ENCODE data around the gene TBX21.

The TBX21 gene

DNA sequence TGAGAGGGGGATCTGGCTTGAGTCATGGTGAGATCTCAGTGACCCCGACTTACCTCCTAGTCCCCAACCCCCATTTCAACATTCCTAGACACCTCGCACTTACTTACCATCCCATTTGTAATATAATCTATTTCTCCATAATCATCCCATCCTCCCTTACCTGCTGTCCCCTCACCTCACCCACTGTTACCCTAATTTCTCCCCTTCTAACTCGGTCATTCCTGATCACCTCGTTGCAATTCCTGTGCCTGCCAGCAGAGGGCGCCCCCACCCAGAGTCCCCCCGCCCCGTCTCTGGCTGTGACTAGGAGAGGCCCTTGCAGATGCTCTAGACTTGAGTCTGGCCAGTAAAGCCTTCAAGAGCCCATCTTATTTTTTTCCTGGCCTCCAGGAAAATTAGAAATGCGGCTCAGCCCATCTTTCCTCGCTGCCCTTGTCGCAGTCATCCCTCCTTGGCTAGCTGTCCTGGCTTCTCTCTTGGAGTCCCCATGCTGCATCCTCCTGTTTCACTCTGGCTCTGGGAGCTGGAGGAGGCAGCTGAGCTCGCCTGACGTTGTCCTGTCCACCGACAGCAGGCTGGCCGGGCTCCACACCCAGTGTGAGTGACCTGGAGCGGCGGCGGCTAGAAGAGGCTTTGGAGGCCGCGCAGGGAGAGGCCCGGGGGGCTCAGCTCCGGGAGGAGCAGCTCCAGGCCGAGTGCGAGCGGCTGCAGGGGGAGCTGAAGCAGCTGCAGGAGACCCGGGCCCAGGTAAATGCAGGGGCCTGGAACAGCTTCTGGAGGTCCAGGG lies 34.1 kb upstream of the TBX21 start:
- DNase-seq (ENCODE audit: low spot score) = no peak

DNA sequence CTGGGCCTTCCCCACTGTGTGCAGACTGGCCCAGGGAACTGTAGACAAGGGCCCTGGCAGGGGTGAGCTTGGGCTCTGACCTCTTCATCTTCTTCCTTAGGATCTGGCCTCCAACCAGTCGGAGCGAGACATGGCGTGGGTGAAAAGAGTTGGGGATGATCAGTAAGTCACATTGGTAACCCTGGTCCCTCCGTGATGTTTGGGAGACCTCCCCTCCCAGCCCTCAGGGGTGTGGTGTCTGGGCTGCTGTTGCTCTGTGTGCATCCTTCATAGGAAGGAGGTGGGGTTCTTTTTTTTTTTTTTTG lies 33.5 kb upstream of the TBX21 start:
- DNase-seq (ENCODE audit: low spot score) = no peak

DNA sequence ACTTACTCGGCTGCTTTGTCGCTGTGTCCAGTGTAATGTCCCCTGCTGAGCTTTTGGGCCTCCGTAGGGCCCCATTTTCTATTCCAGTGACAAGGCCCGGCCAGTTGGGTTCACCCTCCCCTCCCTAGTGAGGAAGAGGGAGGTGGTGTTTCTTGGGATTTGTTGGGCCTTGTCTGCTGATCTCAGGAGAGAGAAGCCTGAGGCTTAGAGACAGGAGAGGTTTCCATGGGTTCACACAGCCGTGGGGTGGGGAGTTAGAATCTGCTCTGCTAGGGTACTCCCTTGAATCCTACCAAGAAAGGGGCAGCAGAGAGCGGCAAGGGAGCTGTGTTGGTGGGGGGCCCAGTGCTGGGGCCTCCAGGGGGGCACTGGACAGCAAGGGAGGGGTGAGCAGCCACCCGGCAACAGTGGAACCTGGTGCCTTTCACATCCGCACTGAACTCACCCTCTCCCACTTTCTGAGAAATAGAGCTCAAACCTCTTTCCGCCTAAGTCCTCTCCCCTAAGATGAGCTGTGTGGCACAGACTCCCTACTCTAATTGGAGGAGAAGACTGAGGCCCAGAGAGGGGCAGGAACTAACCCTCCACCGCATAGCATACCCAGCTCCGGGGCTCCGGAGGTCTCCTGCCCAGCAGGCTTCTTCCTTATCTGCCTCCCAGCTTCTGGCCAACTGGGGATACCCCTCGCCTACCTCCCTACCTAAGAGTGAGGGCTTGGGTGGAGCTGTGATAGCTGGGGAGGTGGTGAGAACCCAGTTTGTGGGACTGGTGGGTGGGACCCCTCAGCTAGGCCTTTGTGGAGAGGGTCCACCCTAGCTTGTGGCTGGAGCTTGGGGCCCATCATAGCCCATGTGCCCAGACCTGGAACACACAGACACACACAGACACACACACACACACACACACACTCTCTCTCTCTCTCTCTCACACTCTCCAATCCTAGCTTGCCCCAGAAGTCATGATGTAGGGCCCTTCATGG lies 32.3 kb upstream of the TBX21 start:
- no peak for DNase-seq (ENCODE audit: low spot score)

DNA sequence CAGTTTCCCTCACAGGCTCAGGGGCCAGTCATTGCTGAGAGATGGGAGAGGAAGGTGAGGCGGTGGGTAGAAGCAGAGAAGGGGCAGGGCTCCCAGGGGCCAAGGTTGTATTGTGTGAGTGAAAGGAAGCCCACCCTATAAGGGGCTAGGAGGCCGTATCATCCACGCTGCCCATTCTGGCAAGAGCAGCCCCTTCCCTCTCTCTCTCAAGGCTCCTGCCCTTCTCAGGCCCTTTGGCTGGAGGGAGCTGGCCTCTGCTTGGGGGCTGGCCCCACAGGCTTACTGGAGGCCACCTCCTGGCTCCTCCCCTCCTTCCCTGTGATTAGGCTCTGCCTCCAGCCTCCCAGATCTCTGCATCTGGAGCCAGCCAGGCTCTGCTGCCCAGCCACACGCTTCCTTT lies 31.4 kb upstream of the TBX21 start:
- no peak for DNase-seq (ENCODE audit: low spot score)

DNA sequence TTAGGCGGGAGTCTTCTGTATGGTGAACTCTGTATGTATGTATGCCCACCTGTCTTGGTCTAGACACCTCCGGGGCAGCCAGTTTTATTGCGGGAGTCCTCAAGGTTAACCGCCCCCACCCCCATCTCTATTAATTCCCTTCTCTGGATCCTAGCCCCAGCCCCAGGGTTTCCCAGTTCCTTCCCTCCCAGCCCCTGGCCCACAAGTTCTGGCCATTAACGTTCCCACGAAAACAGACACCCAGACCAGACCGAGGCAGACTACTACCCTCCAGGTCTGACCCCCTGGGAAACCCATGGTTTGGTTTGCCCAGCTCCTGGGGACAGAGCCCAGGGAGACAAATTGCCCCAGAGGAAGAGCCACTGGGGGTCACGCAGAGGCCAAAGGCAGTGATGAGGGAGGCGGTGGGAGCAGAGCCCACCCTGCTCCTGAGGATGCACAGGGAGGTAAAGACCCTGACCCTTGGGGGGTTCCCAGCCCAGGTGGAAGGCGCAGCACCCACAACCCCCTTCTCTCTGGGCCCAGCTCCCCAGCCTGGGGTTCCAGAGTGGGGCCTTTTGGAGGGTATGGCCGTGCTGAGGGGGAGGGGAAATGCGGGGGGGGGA lies 30.5 kb upstream of the TBX21 start:
- DNase-seq (ENCODE audit: low spot score) = no peak

DNA sequence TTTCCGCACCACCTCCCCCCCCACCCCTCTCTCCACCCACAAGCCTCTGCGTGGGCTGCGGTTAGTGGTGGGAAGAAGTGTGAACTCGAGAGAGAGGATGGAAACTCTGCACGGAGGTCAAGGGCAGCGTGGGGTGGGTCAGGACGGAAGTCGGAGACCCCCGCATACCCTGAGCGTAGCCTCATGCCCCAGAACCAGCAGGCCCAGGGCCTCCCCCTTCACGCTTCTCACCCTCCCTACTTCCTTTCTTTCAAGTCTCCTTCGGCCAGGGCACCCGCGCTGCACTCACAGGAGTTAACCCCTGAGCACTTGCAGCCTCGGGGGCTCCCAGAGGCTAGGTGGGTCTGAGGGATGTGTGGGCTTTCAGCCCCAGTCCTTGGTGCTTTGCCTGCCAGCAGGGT lies 29.8 kb upstream of the TBX21 start:
- DNase-seq (ENCODE audit: low spot score) = no peak

DNA sequence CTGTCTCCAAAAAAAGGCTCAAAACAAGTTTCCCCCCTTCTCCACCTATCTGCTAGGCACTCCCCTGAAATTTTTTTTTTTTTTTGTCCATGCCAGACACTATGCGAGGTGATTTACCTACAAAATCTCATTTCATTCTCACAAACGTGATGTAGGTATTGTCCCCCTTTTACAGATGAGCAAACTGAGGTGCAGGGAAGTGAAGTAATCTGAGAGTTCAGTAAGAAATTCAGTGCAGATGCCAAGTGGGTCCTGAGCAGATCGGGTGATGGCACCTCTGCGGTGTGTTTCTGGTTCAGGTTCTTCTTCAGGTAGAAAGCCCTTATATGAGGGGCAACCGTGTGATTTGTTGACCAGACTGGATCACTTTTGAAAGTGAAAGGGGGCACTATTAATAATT lies 29.4 kb upstream of the TBX21 start:
- DNase-seq (ENCODE audit: low spot score) = no peak

DNA sequence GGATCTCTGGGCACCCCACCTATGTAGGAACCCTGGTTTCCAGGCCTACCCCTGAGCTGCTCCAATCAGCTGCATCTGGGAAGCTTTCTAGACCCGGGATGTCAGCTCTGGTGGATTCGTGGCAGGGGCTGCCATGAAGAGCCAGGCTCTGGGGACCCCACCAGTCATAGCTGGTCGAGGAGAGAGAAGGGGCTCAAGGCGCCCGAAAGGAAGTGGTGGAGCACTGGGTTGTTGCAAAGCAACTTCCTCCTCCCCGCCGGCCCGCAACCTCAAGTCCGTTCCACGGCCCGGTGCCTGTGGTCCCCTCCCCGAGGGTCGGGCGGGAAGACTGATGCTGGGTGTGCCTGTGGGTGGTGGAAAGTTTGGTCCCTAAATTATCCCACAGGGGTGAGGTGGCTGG lies 28.9 kb upstream of the TBX21 start:
- DNase-seq (ENCODE audit: low spot score) = no peak

DNA sequence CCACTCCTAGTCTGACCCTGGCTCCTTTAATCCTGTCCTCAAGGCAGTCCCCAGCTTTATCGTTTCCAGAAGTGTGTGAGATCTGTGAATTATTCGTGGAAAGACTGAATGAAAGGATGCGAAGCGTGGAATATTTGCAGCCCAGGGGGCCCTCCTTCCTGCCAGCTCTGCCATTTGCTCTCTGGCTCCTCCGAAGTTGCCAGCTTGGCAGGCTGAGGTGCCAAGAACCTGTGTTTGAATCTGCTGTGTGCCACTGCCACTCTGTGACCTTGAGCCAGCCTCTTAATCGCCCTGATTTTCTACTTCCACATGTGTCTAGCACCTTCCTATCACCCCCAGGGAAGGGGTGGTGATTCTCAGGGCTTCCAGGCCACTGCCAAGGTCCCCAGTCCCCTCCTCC lies 28.3 kb upstream of the TBX21 start:
- no peak for DNase-seq (ENCODE audit: low spot score)

DNA sequence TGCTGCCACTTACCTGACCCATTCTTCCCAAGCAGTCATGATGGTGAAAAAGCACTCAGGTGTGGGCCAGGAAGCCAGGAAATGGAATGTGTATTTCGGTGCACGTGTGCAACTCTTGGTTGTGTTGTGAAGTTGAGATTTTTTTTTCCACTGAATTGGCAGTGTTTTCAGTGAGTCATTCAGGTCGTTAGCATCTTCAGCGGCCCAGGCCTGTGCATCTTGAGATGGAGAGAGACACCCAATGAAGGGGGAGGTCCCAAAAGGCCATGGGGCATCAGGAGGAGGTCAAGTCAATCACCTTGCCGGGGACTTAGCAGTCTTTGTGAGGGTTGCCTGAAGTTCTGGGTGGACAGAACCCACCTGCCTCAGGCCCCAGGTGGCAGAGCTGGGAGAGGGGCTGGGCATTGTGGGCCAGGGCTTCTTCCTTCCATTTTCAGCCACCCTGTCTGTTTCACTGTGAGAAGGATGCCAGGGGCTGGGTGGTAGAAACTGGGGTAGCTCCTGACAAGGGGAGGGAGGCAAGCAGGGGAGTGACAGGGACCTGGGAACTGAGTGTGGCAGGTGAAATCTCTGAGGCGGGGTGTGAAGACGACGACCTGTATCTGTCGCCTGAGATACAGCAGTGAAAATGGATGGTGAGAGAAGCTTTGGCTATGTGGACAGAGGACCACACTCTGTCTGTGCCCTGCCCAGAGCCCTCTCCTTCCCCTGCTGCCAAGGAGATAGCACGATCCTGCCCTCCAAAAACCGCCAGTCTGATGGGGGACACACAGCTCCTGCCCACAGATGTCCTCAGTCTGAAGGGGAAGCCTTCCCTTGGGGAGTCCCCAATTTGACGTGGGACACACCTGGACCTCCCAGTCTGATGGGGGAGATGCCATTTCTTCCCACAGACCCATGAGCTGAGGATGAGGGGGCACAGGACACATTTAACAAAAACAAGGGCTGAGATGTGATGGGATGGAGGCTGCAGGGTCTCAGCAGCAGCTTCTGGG lies 27.2 kb upstream of the TBX21 start:
- DNase-seq (ENCODE audit: low spot score) = no peak

DNA sequence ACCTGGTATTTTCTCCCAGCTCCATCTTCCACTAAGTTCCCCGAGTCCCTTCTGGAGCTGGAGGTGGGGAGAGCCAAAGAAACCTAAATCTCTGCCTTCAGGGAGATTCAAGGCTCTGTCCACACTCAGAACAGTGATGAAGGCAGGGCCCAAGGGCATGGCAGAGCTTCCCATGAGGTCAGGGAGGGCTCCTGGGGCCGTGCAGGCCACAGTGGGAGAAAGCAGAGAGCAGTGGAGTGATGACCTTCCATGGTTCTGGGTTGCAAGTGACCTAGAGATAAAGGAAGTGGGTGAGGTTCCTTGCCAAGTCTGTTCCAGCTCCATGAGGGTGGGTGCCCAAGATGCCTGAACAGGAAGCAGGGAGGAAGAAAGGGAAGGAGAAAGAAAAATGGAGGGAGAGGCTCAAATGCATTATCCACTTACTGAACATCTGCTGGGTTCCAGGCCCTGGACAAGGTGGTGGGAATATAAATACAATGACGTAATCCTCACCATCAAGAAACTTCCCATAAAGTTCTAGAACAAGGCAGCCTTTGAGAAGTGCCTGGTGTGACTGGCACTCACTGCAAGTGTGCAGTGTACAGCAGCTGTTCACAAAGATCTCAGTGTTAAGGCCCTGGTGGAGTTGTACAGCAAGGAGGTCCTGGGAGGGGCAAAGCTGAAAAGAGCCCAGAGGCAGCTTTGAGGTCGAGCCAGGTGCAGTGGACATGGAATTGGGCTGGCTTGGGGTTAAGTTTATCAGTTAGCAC lies 25.8 kb upstream of the TBX21 start:
- DNase-seq (ENCODE audit: low spot score) = peak; percentile 84

DNA sequence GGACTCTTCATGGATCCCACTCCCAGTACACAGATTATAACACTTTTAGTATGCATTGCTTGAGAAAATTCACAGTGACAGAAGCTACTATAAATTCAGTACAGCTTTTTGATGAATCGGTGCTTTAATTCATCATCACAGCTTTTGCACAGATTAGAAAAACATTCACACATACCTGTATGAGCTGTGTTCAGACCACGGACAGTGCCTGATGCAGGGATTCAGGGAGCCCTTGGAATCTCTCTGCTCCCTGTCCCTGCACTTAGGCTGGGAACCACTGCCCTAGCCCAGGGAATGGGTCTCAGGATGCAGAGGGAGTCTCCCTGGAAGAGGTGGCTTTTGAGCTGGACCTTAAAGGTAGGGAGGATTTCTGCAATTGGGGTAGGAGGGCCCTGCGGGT lies 25.2 kb upstream of the TBX21 start:
- DNase-seq (ENCODE audit: low spot score) = no peak

DNA sequence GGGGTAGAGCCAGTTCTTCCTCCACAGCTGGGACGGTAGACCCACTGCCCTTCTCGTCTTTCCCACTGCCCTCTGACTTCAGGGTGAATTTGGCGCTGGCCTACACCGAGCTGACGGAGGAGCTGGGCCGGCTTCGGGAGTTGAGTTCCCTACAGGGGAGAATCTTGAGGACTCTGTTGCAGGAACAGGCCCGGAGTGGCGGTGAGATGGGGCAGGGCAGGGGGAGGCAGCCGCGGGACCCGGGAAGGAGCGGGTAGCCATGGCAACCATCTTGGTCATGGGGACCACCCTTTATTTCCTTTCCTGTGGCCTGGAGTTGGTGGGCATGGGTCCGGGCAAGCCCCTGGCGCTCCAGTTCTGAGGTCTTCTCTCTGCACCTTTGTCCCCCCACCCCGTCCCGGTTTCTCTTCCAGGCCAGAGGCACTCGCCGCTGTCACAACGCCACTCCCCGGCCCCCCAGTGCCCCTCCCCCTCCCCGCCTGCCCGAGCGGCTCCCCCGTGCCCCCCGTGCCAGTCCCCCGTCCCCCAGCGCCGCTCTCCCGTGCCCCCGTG lies 24.6 kb upstream of the TBX21 start:
- DNase-seq (ENCODE audit: low spot score) = no peak

DNA sequence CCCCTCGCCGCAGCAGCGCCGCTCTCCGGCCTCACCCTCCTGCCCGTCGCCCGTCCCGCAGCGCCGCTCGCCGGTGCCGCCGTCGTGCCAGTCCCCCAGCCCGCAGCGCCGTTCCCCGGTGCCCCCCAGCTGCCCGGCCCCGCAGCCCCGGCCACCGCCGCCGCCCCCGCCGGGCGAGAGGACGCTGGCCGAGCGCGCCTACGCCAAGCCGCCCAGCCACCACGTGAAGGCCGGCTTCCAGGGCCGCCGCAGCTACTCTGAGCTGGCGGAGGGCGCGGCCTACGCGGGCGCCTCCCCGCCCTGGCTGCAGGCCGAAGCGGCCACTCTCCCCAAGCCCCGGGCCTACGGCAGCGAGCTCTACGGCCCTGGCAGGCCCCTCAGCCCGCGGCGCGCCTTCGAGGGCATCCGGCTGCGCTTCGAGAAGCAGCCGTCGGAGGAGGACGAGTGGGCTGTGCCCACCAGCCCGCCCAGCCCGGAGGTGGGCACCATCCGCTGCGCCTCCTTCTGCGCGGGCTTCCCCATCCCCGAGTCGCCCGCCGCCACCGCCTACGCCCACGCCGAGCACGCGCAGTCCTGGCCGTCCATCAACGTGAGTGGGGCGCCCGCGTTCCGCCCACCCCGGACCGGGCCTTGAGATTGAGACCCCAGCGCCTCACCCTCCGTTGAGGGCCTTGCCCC lies 24.0 kb upstream of the TBX21 start:
- no peak for DNase-seq (ENCODE audit: low spot score)

DNA sequence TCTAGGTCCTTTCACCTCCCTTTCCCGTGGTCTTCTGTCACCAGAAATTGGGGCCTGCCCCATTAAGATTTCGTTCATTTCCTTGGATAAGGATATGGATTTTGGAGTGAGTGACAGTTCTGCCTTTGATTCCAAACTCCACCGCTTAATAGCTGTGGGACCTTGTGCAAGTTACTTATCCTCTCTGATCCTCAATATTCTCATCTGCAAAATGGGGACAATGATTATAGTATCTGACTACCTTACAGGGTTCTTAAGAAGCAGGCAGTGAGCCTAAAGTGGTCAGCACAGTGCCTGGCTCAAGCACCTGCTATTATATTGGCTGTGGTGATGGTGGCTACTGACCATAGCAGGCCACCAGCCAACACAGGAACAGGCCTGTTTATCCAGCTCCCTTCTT lies 23.4 kb upstream of the TBX21 start:
- DNase-seq (ENCODE audit: low spot score) = no peak

DNA sequence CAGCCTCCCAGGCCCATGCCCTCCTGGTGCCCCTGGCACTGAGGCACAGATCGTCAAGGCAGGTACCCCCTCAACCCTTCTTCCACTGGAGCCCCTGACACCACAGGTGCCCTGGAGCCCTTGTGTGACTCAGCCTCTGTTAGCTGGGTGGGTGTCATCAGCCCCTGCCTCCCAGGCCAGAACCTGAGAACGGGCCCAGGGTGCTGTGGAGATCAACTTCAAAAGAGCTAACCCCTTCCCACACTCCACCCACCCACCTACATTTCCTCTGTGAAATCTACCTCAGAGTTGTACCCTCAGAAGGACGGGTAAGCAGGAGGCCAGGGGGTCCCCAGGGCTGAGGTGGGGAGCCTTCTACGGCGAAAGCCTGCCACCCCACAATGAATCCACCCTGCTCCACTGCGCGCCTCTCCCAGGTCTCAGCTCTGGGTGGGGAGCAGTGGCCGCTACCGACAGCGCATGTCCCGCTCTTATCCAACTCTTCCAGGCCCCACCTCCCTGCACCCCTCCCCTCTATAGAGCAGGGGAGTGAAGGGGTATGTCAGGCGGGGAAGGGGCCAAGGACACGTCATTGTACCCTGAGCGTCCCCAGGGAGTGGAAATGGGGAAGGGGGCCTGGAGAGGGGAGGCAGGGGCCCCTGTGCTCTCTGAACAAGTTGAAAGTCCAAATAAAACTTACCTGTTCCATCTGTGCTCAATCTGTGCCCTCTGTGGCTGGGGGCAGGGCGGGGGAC lies 21.5 kb upstream of the TBX21 start:
- DNase-seq (ENCODE audit: low spot score) = no peak

DNA sequence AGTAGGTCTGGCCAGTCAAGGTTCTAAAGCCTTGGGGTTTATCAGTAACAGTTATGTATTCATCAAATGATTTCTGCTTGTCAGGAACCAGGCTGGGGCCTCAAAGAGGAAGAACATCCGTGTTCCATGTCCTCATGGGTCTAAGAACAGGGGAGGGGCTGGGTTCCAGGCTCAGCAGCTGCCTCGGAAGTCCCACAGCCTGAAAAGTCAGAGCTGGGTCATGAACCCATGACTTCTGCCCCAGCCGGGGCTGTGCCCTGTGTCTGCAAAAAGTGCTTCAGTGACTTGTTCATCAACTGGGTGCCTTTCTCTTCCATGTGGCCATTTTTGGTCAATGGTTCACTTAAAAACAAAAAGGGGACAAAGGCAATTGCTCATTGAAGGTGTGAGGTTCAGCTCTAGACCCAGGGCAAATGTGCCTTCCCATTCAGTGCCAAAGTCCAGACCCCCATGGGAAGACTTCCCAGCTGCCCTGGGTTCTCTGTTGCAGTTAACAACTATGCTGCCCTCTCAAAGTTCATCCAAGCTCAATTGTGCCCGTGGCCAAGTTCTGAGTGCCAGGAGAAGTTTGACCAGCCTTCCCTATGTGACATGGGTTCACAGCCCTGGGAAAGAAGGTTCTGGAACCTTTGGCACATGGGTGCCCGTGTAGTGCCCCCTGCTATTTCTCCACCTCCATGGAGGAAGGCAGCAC lies 20.6 kb upstream of the TBX21 start:
- no peak for DNase-seq (ENCODE audit: low spot score)

DNA sequence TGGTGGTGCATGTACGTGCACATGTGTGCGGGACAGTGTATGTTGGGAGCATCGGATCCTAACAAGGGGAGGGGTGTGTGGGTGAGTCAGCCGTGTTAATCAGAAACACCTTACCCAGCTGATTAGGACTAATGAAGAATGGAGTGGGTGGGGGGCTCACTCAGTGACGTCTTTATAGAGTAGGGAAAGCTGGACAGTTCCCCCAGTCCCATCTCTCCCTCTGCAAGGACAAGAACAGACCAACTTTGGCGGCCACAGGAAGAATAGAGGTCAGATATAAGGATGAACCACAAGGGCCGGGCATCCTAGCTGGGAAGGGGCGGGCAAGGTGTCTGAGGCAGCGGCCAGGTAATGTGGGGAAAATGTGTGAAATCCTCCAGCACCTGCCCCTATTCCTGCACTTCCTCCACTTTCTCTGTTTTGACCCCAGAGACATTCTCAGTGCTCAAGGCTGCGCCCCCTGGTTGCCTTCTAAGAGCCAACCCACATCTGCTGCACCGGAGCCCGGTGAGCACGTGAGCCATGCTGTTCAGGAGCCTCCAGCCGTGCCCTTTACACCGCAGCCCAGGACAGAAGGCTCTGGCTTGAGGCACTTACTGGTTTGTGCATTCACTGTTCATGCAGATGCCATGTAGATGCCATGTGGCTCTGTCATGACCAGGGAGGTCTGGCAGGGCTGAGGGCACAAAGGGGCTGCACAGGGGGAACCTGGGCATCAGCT lies 18.9 kb upstream of the TBX21 start:
- DNase-seq (ENCODE audit: low spot score) = no peak
